Right atrium auricular region (tissue), 2 donors: Measurements from ENCODE around the gene SH3D21. TPM values are rescaled to one million over a fixed set of nuclear protein-coding genes. Genes with fewer than 3 reads are reported as not detected.

Experiments used
- DNase-seq: peaks from one replicate; pipeline ENCODE4 v3.0.0-alpha.2; 2019; ENCODE audit warnings: low spot score
- H3K27ac ChIP-seq, 2 donors: fragments of 200-600 bp; sonication (generic); 1 replicate in 1 of 2; 2 replicates in 1 of 2; pipeline ENCODE4 v1.5.1; 2016 to 2019
- H3K27me3 ChIP-seq, 2 donors: fragments of 200-600 bp; sonication (generic); one replicate each; pipeline versions ENCODE4 v1.5.1 to v1.6.0; 2017 to 2019
- H3K36me3 ChIP-seq: fragments of 200-600 bp; sonication (generic); one replicate; pipeline ENCODE4 v1.5.1; 2016
- H3K4me1 ChIP-seq, 2 donors: fragments of 200-600 bp; sonication (generic); one replicate each; pipeline versions ENCODE4 v1.5.1 to v1.6.0; 2017 to 2019
- H3K4me3 ChIP-seq, 2 donors: fragments of 200-600 bp; sonication (generic); 1 replicate in 1 of 2; 2 replicates in 1 of 2; pipeline ENCODE4 v1.5.1; 2017 to 2019; ENCODE audit warnings: mild to moderate bottlenecking in 1 of 2, moderate library complexity in 1 of 2
- H3K9me3 ChIP-seq, 2 donors: fragments of 200-600 bp; sonication (generic); one replicate each; pipeline ENCODE4 v1.5.1; 2019
- total RNA-seq, 2 donors: library from RNA; depleted of rRNA; stranded (reverse); fragments of >200 nt; gene quantifications; one replicate each; pipeline ENCODE4 v1.1.0, GENCODE V29; 2016
- TF ChIP-seq, protein P1 (sequence below), 2 donors: fragments of 200-600 bp; sonication (generic); IDR thresholded peaks; one replicate each; pipeline ENCODE4 v1.5.1; 2019; ENCODE audit warnings: antibody characterized with exemption in 2 of 2

SH3D21 gene
- total RNA-seq, 2 donors from 2014 or later = 1.2 to 1.4 TPM

DNA sequence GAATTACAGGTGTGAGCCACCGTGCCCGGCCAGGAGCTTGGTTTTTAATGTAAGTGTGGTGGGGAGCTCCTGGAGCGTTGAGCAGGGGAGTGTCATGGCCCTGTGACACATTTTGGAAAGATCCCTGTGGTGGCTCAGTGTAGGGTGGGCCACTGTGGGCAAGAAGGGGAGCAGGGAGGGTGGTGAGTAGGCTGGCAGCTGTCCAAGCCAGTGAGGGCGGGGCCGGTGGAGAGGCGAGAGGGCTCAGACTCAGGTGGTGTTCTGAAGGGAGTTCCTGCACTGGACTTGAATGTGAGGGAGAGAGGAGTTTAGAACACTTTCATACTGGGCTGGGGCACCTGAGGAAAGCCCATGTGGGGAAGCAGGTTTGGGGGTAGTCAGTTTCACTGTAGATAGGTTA is 20.3 kb downstream of the SH3D21 start:
- TF ChIP-seq, protein P1, sequence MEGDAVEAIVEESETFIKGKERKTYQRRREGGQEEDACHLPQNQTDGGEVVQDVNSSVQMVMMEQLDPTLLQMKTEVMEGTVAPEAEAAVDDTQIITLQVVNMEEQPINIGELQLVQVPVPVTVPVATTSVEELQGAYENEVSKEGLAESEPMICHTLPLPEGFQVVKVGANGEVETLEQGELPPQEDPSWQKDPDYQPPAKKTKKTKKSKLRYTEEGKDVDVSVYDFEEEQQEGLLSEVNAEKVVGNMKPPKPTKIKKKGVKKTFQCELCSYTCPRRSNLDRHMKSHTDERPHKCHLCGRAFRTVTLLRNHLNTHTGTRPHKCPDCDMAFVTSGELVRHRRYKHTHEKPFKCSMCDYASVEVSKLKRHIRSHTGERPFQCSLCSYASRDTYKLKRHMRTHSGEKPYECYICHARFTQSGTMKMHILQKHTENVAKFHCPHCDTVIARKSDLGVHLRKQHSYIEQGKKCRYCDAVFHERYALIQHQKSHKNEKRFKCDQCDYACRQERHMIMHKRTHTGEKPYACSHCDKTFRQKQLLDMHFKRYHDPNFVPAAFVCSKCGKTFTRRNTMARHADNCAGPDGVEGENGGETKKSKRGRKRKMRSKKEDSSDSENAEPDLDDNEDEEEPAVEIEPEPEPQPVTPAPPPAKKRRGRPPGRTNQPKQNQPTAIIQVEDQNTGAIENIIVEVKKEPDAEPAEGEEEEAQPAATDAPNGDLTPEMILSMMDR (IDR thresholded peaks at IDR 0.05) = no peak
- no peaks in the 10 kb centered on the region for H3K27me3 ChIP-seq
- H3K4me3 ChIP-seq = no peak overlapping the region
- H3K36me3 ChIP-seq = no peaks in the 10 kb centered on the region
- H3K9me3 ChIP-seq = no peaks in the 10 kb centered on the region
- H3K27ac ChIP-seq = no peak overlapping the region
- peaks cover 0 to 37% of the 10 kb centered on the region in 2 donors for H3K4me1 ChIP-seq
- DNase-seq = no peak

DNA sequence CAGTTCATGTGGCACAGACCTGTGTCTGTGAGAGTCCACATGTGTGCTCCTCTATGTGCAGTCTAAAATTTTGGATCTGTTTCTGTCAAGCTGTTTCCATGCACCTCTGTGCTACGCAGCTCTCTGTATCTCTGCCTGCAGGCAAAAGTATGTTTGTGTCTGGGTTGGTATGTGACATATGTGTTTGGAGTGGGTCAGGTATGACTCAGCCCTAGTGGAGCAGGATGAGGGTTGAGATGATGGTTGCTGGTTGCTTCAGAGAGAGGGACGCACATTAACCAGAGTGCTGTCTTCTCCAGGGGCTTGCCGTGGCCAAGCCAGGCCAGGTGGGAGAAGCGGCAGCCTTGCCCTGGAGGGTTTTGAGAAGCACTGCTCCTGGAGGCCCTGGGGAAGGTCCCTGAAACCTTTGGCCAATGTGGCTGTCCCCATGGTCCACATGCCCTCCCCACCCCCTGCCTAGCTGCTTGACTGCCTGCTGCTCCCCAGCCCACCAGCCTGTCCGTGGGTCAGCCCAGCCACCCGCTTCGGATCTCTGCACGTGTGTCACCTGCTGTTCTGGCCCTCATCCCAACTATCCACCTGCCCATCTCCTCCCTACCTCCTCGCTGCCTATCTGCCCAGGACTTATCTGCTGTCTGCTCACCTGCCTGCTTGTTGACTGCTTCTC is 21.4 kb downstream of the SH3D21 start:
- H3K4me3 ChIP-seq = no peak overlapping the region
- H3K4me1 ChIP-seq = peaks cover 0 to 27% of the 10 kb centered on the region in 2 donors
- H3K36me3 ChIP-seq = no peaks in the 10 kb centered on the region
- no peak for DNase-seq
- TF ChIP-seq, protein P1 (IDR thresholded peaks at IDR 0.05) = no peak
- no peaks in the 10 kb centered on the region for H3K9me3 ChIP-seq
- no peak overlapping the region for H3K27ac ChIP-seq
- no peaks in the 10 kb centered on the region for H3K27me3 ChIP-seq

DNA sequence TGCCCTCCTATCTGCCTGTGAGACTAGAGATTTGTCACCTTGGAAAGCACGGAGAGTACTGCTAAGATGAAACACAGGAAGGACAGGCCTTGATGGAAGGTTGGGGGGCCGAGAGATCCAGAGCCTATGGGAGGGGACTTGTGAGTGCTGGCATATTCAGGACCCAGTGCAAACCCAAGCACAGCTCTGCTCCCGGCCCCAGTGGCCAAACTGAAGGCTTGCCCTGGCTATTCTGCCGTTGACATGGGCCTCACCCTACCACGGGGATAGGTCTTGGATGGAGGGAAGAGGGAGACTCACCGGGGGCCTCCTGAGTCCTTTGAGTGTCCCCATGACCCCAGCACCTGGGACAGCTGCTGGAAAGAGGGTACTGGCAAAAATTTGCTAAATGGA is 21.9 kb downstream of the SH3D21 start:
- Histone ChIP-seq H3K9me3 (no peaks in the 10 kb centered on the region), H3K27me3 (no peaks in the 10 kb centered on the region), H3K4me3 (no peak overlapping the region), H3K27ac (no peak overlapping the region), H3K36me3 (no peaks in the 10 kb centered on the region), H3K4me1 (peaks cover 0 to 22% of the 10 kb centered on the region in 2 donors)
- no peak for DNase-seq
- TF ChIP-seq, protein P1 (IDR thresholded peaks at IDR 0.05) = no peak

DNA sequence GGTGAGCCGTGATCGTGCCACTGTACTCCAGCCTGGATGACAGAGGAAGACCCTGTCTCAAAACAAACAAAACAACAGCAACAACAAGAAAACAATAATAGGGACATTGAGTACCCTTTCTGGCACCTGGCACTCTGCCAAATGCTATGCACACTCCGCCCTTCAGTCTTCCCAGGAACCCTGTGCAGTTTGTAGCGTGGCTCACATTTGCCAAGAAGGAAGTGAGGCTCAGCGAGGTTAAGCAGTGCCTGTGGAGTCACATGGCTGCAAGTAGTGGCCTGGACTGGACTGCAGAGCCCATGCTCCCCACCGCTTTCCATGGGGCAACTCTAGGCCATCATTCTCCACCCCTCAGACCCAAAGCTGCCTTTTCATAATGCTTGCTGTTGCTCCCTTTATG is 22.5 kb downstream of the SH3D21 start:
- H3K36me3 ChIP-seq = no peaks in the 10 kb centered on the region

DNA sequence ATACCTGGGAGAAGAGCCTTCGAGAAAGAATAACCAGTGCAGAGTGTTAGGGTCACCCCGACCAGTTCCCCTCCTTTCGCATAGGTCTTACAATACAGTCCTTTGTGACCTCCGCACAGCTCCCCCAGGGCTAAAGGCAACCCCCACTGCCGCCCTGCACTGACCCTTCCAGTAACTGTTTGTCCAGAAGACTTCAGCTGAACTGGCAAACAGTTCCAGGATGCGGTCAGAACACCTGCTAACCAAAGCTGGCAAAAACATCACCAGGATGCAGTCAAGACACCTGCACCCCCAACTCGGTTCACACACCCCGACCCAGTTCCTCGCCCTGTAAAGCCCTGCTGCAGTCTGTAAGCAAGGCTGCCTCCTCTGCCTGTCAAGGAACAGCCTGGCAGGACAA is 23.6 kb downstream of the SH3D21 start:
- Histone ChIP-seq H3K4me3 (no peak overlapping the region), H3K4me1 (peaks cover 0 to 11% of the 10 kb centered on the region in 2 donors)

More for the DNA sequence above, 22.5 kb downstream of the SH3D21 start:
- H3K27ac ChIP-seq = no peak overlapping the region
- H3K4me1 ChIP-seq = peaks cover 0 to 21% of the 10 kb centered on the region in 2 donors
- TF ChIP-seq, protein P1 (IDR thresholded peaks at IDR 0.05) = no peak
- H3K9me3 ChIP-seq = no peaks in the 10 kb centered on the region
- no peaks in the 10 kb centered on the region for H3K27me3 ChIP-seq
- DNase-seq = peak; percentile 72
- H3K4me3 ChIP-seq = no peak overlapping the region

More for the DNA sequence above, 23.6 kb downstream of the SH3D21 start:
- TF ChIP-seq, protein P1 (IDR thresholded peaks at IDR 0.05) = no peak
- Histone ChIP-seq H3K27ac (no peak overlapping the region), H3K27me3 (no peaks in the 10 kb centered on the region), H3K36me3 (no peaks in the 10 kb centered on the region), H3K9me3 (no peaks in the 10 kb centered on the region)
- no peak for DNase-seq
